Measurements from ENCODE around the gene PRDM2. TPM values are rescaled to one million over a fixed set of nuclear protein-coding genes. Genes with fewer than 3 reads are reported as not detected.

Gene PRDM2
- total RNA-seq, 4 donors from 2014 or later: 32.6 to 48.1 (median 38.0) TPM

GRCh38 chr1:13832100-13832499 is 132.1 kb downstream of the PRDM2 start:
- TF ChIP-seq, protein P1, sequence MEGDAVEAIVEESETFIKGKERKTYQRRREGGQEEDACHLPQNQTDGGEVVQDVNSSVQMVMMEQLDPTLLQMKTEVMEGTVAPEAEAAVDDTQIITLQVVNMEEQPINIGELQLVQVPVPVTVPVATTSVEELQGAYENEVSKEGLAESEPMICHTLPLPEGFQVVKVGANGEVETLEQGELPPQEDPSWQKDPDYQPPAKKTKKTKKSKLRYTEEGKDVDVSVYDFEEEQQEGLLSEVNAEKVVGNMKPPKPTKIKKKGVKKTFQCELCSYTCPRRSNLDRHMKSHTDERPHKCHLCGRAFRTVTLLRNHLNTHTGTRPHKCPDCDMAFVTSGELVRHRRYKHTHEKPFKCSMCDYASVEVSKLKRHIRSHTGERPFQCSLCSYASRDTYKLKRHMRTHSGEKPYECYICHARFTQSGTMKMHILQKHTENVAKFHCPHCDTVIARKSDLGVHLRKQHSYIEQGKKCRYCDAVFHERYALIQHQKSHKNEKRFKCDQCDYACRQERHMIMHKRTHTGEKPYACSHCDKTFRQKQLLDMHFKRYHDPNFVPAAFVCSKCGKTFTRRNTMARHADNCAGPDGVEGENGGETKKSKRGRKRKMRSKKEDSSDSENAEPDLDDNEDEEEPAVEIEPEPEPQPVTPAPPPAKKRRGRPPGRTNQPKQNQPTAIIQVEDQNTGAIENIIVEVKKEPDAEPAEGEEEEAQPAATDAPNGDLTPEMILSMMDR (IDR thresholded peaks at IDR 0.05; ENCODE audit: low read depth): no peak

DNA sequence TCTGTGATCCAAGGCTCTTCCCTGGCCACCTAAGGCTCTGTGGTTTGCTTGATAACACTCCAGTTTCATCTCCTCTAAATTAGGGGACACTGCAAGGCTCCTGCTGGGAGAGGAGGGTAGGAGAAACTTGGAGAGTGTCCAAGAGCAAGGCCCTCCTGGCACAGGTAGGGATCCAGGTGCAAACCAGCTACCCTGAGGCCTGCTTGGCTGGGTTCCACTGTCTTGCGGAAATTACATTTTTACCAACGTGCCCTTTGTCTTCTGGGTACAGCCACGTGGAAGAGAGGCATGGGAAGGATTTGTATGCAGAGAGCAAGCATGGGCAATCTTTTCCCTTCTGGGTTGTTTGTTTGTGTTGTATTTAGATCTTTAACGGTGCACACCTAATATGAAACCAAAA is 132.5 kb downstream of the PRDM2 start:
- TF ChIP-seq, protein P1 (IDR thresholded peaks at IDR 0.05; ENCODE audit: low read depth): no peak

DNA sequence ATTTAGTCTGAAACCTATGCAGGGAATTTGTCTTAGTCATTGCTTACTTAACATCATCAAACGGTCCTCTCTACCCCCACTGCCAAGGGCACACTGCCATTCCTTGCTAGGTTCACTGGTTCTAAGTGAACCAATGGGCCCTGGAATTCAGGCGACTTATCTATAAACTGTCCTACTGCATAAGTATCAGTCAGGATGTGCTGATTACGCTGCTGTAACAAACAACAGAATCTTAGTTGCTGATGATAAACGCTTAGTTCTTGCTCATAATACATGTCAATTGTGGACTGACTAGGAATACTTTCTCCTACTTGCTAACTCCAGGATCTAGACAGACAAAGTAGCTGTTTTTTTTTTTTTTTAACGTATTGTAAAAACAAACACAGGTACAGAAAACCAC is 136.1 kb downstream of the PRDM2 start:
- TF ChIP-seq, protein P1 (IDR thresholded peaks at IDR 0.05; ENCODE audit: low read depth): no peak

- TF ChIP-seq, protein P1 (IDR thresholded peaks at IDR 0.05; ENCODE audit: low read depth): no peak
Measured at GRCh38 chr1:13836631-13837030, 136.6 kb downstream of the PRDM2 start.

DNA sequence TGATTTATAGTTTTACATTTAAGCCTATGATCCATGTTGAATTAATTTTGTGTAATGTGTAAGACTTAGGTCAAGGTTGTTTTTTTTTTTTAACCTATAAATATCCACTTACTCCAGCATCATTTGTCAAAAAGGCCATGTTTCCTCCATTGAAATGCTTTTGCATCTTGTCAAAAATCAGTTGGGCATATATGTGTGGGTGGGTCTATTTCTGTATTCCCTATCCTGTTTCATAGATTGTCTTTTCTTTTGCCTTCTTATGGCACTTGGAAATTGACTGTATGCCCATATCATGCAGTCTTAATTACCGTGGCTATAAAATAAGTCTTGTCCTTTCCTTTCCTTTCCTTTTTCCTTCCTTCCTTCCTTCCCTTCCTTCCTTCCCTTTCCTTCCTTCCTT is 138.2 kb downstream of the PRDM2 start:
- TF ChIP-seq, protein P1 (IDR thresholded peaks at IDR 0.05; ENCODE audit: low read depth): no peak

DNA sequence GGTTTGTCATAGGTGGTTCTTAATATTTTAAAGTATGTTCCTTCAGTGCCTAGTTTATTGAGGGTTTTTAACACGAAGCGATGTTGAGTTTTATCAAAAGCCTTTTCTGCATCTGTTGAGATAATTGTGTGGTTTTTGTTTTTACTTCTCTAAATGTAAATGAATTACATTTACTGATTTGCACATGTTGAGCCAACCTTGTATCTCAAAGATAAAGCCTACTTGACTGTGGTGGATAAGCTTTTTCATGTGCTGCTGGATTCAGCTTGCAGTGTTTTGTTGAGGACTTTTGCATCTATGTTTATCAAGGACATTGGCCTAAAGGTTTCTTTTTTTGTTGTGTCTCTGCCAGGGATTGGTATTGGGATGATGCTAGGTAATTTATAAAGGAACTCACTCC is 142.5 kb downstream of the PRDM2 start:
- TF ChIP-seq, protein P1 (IDR thresholded peaks at IDR 0.05; ENCODE audit: low read depth): no peak

GRCh38 chr1:13851726-13852125 is 151.7 kb downstream of the PRDM2 start:
- TF ChIP-seq, protein P1 (IDR thresholded peaks at IDR 0.05; ENCODE audit: low read depth): no peak
